ENCODE results near the gene F11.
"Not testable (repeated sequence)": the region's sequence is repeated elsewhere in the genome, so short reads cannot be mapped to it uniquely, and the experiment has no call there.

Gene F11

GRCh38 chr4:186297013-186297645 lies 31.1 kb downstream of the F11 start:
- peak; percentile 40 for FAIRE-seq
- peak; percentile 45 for DNase-seq (ENCODE audit: insufficient read length, low spot score)

GRCh38 chr4:186298031-186298647 lies 32.1 kb downstream of the F11 start:
- DNase-seq (ENCODE audit: insufficient read length, low spot score) = no peak

GRCh38 chr4:186299291-186299690 lies 33.3 kb downstream of the F11 start:
- no peak for FAIRE-seq
- DNase-seq (ENCODE audit: insufficient read length, low spot score) = no peak

More at GRCh38 chr4:186298031-186298647, 32.1 kb downstream of the F11 start:
- FAIRE-seq = no peak

GRCh38 chr4:186300659-186301390 lies 34.8 kb downstream of the F11 start:
- DNase-seq (ENCODE audit: insufficient read length, low spot score) (no peak), FAIRE-seq (no peak)

- DNase-seq (ENCODE audit: insufficient read length, low spot score) (no peak), FAIRE-seq (no peak)
These were observed 38.2 kb downstream of the F11 start for GRCh38 chr4:186304216-186304615.

GRCh38 chr4:186304866-186305505 lies 39.0 kb downstream of the F11 start:
- FAIRE-seq (no peak), DNase-seq (ENCODE audit: insufficient read length, low spot score) (no peak)

- FAIRE-seq (no peak), DNase-seq (ENCODE audit: insufficient read length, low spot score) (no peak)
These were observed 41.5 kb downstream of the F11 start for GRCh38 chr4:186307497-186307896.

GRCh38 chr4:186307916-186308315 lies 41.9 kb downstream of the F11 start:
- DNase-seq (ENCODE audit: insufficient read length, low spot score) (no peak), FAIRE-seq (no peak)

- FAIRE-seq = no peak
These were observed 52.5 kb downstream of the F11 start for GRCh38 chr4:186318481-186318880.

GRCh38 chr4:186324660-186325059 lies 58.7 kb downstream of the F11 start:
- DNase-seq (ENCODE audit: insufficient read length, low spot score) = not testable (repeated sequence)

More at GRCh38 chr4:186318481-186318880, 52.5 kb downstream of the F11 start:
- DNase-seq (ENCODE audit: insufficient read length, low spot score) = no peak

GRCh38 chr4:186326391-186326790 lies 60.4 kb downstream of the F11 start:
- DNase-seq (ENCODE audit: insufficient read length, low spot score) = no peak
- no peak for FAIRE-seq

More at GRCh38 chr4:186324660-186325059, 58.7 kb downstream of the F11 start:
- not testable (repeated sequence) for FAIRE-seq

GRCh38 chr4:186329372-186329771 lies 63.4 kb downstream of the F11 start:
- DNase-seq (ENCODE audit: insufficient read length, low spot score) (no peak), FAIRE-seq (no peak)

- DNase-seq (ENCODE audit: insufficient read length, low spot score) = no peak
- no peak for FAIRE-seq
These were observed 64.4 kb downstream of the F11 start for GRCh38 chr4:186330368-186330767.

- DNase-seq (ENCODE audit: insufficient read length, low spot score) (no peak), FAIRE-seq (no peak)
These were observed 69.8 kb downstream of the F11 start for GRCh38 chr4:186335793-186336192.
